Stimulated activated naive CD4-positive, alpha-beta T cell treated with Interleukin-2 at 50 U/mL for 16 hours (primary cell): ENCODE results near the gene CPPED1.

Experiments used
- DNase-seq: peaks from one replicate; lab custom pipeline; 2025; lab: John Stamatoyannopoulos, UW

The CPPED1 gene

DNA sequence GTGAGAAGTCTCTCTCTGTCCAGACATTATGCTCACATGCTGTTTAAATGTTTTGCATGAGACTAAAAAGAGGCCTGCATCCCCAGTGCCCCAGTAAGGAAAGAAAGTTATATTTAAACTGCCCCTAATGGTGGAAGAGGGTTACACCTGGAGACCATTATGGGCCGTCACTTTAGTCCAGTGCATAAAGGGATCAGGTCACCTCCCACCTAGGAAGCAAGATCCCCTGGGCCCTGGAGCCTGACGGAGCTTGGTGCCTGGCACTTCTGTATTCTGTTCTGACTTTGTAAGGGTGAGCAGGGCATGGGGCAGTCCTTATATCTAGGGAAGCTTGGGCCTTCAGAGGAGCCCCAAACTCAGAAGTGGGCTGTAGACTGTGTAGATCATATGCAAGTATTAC lies 67.9 kb downstream of the CPPED1 start:
- no peak for DNase-seq

DNA sequence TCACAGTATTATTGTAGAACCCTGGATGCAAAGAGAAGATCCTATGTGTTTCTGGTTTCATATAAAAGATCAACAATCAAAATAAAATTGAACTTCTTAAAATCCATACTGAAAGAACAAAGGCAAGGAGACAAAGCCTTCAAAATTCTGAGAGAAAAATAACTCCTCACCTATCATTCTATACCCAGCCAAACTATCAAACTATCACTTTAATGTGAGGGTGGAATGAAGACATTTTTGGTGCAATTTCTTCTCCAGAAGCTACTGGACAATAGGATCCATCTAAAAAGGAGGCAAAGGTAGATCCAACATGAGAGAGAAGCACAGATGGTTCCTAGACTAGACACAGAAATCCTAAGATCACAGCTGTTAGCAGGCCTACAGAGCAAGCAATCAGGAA lies 71.1 kb downstream of the CPPED1 start:
- no peak for DNase-seq

DNA sequence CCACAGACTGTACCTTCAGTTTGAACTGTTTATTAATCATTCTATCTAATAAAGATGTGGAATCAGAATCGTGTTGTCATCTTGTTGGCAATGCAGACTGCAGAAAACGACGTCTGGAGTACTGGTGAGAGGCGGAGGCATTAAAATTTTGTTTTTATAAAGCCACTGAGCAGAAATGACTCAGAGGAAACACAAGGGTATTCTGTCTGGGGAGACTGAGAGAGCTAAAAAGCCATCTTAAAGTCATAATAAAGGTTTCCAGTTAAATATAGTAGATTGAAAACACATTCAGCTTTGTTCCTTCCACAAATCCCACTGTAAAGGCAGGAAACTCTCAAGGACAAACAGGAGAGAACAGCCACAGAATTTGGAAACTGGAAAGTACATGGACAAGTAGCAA lies 74.2 kb downstream of the CPPED1 start:
- no peak for DNase-seq

DNA sequence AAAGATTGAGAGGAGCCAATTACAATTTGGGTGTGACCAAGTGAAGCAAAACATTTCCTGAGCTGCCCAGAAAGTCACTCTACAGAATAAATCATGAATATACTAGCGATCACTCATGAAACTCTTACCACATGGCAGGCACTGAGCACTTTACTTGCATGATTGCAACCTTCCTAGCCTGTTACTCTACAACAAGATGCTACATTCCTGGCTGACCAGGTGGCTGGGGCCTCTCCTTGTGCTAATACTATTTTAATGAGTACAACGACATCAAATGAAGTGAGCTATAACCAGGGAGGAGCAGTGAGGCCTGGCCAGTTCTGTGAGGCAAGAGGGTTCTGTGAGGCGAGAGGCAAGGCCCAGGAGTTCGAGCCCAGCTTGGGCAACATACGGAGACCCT lies 75.2 kb downstream of the CPPED1 start:
- no peak for DNase-seq

DNA sequence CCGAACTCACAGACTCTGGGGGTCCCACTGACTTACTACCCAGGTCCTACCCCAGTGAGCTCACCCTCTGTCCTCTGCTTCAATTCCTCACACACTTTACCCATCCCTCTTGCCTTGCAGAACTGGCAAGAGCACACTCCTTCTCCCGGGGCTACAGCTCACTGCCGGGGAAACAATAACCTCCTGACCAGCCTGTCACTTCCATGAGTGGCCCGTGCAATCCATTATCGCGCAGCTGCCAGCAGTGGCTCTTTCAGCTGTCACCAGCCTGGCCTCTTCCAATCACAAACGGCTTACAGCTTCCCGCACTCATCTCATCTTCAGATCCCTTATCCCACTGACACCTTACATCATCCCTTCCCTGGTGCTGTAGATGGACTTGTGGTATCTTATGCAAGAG lies 79.5 kb downstream of the CPPED1 start:
- no peak for DNase-seq

DNA sequence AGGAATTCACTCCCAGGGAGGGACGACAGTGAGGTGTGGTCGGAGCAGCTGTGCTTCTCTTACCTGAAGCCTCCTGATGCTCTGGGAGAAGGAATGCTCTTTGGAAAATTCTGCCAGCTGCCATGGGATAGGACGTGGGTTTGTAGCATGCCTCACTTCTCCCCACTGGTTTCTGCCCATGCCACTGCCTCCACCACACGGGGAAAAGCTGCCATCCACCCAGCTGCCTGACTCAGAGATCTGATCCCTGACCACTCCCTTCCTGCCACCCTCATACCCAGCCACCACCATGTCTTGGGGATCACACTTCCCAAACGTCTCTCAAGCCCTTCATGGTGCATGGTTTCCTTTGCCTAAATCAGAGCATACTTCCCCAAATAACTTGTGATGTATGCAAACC lies 80.0 kb downstream of the CPPED1 start:
- no peak for DNase-seq

DNA sequence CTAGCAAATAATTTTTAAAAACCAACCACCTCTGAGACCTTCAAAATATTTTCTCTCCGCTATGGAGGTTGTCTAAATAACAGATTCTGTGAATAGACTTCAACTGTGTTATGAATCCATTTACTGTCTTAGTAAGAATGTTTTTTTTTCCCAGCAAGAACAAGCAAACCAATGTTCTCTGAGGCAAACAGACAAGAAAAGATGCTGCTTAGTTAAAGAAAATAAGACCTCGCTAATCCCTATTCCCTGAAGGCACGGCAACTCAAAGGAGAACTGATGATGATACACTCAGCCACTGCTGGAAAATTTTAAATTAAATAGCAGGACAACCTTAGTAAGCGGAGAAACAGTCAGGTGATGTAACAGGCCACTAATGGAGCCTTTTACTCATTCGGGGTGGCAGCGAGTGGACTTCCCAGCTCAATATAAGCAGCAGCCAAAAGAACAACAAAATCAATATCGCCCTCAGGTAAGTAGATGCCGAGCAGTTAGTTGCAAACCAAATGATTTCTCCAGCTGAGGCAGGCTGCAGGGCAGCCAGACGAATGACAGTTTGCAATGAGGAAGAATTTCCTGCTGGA lies 81.8 kb downstream of the CPPED1 start:
- no peak for DNase-seq

DNA sequence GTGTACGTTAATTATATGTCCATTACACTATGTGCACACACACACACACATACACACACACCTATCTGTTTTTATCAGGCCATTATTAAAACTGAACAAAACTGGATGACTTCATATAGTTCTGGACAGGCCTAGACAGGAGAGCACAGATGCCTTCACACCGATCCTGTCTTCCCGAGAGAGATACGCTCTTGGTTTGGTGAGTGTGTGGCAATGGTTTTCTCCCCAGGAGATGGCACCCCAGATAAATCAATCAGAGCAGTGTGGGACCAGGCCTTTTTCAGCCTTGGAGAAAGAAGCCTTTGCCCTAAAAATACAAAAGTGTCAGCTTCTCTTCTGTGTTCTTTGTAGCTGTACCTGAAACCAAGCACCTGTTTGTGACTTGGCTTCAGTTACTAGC lies 83.7 kb downstream of the CPPED1 start:
- DNase-seq: no peak

DNA sequence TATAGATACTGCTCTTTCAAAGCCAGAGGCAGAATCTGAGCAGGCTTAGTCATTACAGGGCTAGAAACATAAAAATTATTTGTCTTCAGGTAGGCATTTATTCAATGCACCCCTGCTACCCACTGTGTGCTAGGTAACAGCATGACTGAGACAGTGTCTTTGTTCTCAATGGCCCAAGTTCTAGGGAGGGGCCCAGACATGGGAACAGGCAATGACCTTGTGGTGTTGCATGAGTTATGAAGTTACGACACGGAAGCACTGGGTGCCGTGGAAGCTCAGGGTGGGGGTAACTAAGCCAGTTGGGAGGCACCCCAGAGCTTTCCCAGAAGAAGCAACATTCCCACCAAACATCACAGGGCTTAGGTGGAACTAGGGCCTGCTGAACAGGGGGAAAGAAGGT lies 87.0 kb downstream of the CPPED1 start:
- no peak for DNase-seq

DNA sequence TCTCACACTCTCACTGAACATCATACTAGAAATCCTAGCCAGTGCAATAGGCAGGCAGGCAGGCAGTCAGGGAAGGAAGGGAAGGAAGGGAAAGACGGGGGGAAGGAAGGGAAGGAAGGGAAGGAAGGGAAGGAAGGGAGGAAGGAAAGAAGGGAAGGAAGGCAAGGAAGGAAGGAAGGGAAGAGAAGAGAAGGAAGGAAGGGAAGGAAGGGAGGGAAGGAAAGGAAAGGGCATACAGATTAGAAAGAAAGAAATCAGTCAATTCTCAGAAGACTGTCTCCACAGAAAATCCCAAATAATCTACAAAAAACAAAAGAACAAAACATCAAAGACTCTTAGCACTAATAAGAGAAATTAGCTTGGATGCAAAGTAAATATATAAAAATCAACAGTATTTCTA lies 93.9 kb downstream of the CPPED1 start:
- no peak for DNase-seq

DNA sequence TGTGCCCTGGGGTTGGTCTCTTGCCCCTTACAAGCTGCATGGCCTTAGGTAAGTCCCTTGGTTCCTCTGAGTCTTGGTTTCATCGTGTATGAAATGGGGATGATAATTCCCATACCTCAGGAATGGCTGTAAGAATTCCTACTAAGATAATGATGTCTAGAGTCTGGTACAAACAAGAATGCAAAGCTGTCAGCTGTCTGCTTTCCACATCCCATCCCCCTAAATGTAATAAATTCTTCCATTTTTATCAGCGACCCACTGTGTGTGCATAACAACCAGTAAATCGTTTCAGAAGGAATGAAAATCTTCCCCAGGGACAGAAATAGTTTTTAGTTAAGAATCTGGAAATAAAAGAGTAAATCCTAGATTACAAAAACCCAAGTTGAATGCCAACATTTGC lies 95.4 kb downstream of the CPPED1 start:
- DNase-seq: no peak

DNA sequence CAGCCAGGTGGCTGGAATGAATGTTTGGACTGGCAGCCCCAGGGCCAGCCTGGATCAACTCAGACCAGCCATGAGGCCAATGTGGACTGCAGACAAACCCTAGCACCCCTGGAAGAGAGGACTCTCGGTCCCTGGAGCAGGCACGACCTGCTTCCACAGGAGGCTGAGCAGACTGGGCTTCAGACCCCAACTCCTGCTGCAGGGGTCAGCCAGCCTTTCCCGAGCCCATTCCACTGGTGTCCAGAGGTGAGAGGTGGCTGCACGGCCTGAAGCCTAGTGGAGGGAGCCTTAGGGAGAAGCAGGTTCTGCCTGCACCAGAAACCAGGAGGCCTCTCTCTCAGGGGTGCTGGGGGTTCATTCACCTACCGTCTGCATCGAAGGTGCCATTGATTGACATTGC lies 97.1 kb downstream of the CPPED1 start:
- no peak for DNase-seq

DNA sequence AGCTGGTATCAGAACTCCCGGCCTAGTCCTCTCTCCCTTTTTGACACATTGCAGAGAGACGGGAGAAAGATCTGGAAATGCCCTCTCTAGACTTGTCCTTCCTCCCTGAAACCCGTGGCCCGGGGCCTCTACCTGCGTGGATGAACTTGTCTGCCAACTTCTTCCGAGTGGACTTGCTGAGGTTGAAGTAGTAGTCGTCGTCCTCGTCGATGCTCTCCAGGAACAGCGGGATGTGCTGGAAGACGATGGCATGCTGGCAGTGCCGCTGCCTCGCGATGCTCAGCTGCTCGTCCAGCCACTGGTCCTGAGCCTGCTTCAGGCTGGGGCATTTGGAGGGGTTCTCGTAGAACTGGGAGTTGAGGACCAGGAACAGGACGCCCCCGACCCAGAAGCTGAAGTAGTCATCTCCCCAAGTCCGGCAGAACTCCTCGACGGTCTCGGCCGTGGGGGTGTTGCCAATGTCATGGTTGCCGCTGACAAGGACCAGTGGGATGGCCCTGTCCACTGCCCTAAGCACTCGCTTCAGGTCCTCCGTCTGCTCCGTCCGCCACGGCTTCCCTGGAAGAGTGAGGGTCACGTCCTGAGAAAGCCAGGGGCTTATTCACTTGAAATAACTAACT lies 99.1 kb downstream of the CPPED1 start:
- DNase-seq: no peak

DNA sequence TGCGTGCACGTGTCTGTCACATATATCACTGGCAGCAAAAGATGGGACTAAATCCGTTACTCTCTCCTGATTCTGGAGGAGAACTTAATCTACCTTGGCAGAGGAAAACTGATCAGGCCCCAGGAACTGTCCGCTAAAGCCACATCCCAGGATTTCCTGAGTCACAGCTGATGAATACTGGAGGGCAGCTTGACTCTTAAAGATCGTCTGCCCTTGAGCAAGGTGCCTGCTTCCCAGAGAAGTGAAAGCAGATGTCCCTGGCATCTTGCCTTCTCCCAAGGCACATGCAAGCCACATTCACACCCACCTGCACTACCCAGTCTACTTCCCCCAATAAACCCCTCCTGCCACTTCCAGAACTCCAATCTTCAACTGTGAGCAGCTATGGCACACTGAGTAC lies 99.8 kb downstream of the CPPED1 start:
- DNase-seq: no peak

DNA sequence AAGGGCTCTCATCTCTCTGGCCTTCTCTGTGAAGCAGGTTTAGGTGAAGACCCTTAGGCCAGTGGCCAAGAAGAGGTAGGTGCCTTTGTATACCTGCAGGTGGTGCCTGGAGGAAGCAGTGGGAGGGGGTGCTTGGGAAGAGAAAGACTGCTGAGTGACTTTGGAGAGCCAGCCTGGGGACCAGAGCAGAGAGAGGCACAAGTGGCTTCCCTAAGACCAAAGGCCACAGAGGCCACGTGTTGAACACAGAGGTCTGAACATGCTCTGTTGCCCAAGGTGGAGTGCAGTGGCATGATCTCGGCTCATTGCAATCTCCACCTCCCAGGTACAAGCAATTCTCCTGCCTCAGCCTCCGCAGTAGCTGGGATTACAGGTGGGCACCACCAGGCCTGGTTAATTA lies 103.5 kb downstream of the CPPED1 start:
- no peak for DNase-seq

DNA sequence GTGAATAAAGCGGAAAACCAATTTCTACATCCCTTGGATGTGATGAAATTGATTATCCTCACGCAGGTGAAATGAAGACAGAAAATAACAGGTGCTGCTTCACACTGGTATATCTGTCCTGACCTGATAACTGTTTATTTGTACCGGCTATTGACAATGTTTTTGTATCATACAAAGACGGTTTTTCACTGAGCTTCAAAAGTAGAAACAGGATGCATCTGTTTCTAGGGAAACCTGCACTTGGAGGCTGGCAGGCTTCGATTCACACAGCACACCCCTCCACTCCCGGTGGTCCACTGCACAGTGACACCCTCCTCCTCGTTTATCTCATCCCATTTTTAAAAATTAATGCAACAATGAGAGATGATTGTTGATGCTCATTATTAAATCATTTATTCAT lies 104.5 kb downstream of the CPPED1 start:
- DNase-seq: no peak

DNA sequence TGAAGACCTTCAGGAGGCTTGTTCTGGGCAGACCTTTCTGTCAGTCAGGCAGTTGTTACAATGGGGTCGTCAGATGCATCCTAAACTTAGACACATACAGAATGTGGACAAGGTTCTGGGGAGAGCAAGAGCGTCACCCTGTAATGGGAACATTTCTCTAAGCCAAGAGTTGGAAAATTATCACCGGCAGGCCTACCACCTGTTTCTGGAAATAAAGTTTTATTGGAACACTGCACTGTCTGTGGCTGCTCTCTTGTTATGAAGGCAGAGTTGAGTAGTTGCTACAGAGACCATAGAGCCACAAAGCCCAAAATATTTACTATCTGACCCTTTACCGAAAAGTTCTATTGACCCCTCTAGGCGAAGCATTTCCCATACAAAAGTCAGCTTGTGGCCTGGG lies 106.2 kb downstream of the CPPED1 start:
- no peak for DNase-seq

DNA sequence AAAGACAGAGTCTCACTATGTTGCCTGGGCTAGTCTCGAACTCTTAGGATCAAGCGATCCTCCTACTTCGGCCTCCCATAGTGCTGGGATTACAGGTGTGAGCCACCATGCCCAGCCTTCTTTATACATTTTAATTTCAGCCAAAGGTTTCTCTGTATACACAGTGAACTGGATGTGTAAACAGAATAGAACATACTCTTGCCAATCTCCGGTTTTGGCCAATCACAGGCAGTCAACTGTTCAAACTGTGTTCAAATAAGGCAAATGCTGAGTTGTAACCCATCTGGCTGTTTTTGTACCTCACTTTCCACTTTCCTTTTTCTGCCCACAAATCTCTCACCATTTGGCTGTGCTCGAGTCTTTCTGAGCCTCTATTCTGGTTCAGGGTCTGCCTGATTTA lies 108.2 kb downstream of the CPPED1 start:
- no peak for DNase-seq

DNA sequence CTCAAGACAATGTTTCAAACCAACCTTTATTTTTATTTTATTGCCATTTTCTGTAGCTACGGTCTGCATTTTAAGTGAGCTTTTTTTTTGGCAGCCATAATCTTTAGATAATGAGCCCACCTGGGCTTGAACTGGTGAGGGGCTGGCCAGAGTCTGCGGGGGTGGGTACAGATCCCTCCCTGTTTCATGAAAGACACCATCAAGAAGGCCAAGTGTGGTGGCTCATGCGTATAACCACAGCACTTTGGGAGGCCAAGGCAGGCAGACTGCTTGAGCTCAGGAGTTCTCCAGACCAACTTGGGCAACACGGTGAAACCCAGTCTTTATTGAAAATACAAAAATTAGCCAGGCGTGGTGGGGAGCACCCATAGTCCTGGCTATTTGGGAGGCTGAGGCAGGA lies 113.7 kb downstream of the CPPED1 start:
- DNase-seq: no peak

DNA sequence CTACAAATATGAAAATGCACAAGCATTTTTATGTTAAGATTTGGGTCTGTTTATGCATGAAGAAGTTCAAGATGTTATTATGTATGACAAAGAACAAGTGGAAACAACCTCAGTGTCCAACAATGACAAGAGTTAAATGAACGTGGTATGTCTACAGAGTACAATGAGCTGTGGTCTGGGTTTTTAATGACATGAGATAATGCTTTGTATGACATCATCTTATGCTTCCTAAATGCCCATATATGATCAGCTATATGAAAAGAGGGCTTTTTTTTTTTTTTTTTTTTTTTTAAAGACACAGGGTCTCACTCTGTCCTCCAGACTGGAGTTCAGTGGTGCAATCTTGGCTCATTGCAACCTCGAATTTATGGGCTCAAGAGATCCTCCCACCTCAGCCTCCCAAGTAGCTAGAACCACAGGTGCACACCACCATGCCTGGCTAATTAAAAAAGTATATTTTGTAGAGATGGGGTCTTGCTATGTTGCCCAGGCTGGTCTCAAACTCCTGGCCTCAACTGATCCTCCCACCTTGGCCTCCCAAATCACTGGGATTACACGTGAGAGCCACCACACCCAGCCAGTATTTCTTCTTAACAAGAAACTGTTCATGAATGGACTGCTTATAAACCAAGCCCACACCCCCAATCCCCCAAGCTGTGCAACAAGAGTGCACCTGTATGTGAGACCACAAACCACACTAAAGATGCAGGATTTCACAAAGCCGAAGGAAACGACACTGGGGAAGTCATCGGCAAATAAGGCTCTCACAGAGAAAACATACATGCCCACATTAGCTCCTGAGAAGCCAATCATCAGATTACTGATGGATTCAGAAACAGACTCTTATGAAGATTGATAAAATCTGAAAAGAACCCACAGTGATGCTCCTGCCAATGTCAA lies 114.5 kb downstream of the CPPED1 start:
- DNase-seq: no peak

DNA sequence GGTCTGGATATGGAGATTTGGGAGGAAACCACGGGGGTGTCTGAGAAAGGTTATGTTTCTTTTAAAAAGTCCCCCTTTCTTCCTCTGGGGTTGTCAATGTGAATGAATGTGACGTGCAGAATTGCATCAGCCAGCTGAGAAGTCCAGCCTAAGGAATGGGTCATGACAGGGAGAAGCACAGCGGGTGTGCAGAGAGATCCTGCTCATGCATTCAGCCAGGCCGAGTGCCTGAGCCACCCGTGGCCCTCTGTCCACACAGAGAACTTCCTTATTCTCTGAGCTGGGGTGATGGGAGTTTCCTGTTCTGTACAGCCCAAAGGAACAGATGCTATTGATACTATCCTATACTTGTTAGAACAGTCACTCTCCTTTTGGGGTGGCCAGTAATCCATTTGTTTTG lies 117.9 kb downstream of the CPPED1 start:
- no peak for DNase-seq

DNA sequence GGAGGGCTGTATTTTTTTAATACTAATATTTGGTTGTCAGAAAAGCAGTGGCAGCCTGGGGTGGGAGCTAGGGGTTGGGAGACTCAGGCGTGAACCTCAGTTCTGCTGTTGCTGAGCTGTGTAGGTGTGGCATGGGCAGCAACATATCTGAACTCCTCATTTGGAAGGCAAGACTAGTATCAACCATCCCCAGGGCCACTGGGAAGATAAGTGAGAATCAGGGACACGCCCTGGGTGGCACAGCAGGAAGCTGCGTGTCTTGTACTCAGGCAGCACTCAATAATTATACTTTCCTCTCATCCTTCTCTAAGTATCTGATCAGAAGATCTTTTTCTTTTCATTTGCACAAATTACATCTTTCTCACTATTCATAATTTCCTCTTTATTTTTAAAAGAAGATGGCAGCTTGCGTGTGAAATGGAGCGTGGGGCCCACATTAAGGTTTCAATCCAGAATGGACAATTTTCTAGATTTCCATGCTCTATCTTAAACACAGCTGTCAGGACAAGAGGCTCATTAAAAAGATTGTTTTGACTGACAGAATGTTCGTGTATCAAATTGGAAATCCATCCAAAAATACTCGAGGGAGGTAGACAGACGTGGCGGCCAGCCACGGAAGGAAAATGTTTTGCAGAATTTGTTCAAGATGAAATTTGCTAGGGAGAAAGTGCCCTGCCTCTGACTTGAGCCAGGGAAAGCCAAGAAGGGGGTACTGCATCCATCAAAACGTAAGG lies 121.1 kb downstream of the CPPED1 start:
- no peak for DNase-seq

DNA sequence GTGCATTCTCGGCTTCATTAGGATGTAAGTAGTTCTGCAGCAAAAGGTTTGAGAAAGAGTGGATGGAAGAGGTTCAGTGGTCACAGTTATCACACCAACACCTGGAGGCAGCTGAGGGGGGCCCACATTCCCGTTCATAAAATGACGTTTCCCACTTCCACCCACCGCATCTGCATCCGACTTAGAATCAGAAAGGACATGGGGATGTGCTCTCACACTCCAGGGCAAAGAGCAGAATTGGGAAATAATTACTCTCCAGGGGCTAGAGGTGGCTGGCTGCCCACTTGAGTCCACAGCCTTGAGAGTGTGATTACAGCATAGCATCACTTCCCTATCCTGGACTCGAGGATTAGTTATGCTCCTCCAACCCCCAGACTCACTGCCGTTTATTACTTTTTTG lies 122.0 kb downstream of the CPPED1 start:
- no peak for DNase-seq
